GM18526 (cell line): Measurements from ENCODE around the gene SYNDIG1.

ENCODE experiments used
- POLR2A ChIP-seq: IDR thresholded peaks from 3 replicates; pipeline ENCODE4 v1.6.1; 2011; ENCODE audit not compliant: insufficient read length; ENCODE audit errors: extremely low read depth

Gene SYNDIG1

DNA sequence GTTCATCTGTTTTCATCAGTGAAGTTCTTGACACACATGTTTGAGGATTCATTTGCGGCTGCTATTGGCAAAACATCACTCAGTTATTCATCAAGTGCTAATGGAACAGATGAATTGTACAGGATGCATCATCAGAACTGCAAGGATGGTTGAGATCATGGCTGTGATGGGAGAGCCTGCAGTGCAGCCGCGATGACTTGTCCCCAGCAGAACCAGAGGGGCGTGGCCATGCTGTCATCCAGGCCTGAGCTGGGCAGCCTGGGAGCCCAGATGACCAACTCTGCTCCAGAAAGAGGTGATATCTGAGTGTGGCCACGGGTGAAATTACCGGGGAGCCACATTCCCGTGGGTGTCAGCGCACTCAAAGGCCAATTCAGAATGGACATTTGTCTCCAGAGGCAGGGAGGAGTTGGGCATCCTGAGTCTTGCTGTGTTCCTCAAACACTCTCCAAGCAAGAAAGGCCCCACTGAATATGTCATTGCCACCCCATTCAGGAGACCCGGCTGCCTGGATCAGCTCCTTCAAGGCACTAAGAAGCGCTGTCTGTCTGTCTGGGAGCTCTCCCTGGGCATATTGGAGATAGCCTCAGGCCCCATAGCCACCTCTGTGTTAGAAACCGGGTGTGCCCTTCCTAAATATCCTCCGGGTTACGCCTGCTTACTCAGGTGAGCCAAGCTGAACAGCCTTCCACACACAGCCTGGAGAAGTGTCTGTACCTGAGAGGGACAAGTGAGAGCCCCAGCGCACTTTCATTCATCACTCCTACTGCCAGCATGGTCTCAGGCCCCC, 66.7 kb downstream of the SYNDIG1 start:
- no peak for TF ChIP-seq POLR2A

DNA sequence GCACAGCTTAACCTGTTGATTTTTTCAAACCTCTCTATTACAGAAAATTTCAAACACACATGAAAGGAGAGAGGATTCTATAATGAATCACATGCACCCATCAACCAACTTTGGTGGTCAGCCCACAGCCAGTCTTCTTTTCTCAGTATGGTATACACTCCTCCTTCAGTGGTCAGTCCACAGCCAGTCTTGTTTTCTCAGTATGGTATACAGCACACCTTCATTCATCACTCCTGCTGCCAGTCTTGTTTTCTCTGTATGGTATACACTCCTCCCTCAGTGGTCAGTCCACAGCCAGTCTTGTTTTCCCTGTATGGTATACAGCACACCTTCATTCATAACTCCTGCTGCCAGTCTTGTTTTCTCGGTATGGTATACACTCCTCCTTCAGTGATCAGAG, 67.8 kb downstream of the SYNDIG1 start:
- no peak for TF ChIP-seq POLR2A

DNA sequence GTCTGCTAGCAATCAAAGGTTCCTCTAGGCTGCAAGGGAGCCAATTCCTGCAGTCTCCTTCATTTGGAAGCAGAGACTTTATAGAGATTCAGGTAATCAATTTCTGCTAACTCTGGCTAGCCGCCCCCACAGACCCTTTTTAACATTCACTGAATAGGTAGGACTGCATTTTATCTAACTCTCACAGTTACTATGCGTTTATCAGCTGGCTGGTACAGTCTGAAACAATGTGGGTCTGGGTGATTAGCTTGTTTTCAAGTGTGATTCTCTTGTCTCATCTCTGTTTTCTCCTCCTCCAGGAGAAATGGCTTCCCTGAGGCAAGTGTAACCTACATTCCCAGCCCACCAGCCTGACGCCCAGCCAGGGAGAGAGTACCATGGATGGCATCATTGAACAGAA, 73.3 kb downstream of the SYNDIG1 start:
- no peak for TF ChIP-seq POLR2A

- TF ChIP-seq POLR2A: no peak
These were observed 73.7 kb downstream of the SYNDIG1 start for GRCh38 chr20:24543168-24543567.

GRCh38 chr20:24543741-24544140, 74.3 kb downstream of the SYNDIG1 start:
- TF ChIP-seq POLR2A: no peak

GRCh38 chr20:24544371-24544770, 74.9 kb downstream of the SYNDIG1 start:
- no peak for TF ChIP-seq POLR2A

- TF ChIP-seq POLR2A: no peak
These were observed 75.7 kb downstream of the SYNDIG1 start for GRCh38 chr20:24545168-24545567.

DNA sequence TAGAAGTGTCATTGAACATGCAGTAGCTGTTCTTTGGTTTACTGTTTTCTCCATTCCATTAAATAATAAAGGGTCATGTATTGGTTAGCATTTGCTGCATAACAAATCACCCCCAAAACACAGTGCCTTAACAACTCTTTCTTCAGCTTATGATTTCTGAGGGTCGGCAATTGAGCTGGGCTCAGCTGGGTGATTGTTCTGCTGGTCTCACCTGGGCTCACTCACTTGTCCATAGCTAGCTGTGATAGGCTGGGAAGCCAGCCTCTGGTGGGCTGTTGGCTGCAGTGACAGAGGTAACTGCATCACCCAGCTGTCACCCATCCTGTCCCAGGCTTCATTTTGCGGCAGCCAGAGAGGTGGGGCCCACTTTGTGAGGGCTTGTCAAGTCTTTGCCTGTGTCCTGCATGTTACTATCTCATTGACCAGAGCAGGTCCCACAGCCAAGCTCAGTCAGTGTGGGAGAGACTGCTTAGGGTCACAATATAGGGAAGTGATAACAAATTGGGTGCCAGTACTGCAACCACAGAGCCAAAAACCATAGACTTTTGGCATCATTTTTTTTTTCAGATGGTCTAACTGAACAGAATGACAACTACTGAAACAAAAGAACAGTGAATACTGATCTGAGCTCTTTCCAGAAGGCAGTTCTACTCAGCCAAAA, 76.9 kb downstream of the SYNDIG1 start:
- no peak for TF ChIP-seq POLR2A

DNA sequence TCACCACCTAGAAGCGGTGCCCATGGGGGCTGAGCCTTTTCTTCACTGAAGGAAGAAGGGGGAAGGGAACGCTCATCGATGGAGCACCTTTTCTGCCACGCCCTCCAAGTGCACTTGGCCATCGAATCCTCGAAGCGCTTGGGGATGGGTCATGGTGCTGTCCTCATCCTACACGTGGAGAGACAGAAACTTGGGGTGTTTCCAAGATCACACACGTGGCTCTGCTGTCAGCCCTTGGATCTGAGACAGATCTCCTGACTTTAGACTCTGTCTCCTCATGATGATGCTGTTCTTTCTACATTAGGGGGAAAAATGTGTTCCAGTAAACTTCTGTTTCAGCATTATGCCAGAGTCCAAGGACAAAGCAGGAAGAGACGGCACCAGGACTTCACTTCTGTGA, 78.5 kb downstream of the SYNDIG1 start:
- no peak for TF ChIP-seq POLR2A

- TF ChIP-seq POLR2A: no peak
These were observed 89.8 kb downstream of the SYNDIG1 start for GRCh38 chr20:24559114-24559732.

- TF ChIP-seq POLR2A: no peak
These were observed 91.4 kb downstream of the SYNDIG1 start for GRCh38 chr20:24560571-24561491.

DNA sequence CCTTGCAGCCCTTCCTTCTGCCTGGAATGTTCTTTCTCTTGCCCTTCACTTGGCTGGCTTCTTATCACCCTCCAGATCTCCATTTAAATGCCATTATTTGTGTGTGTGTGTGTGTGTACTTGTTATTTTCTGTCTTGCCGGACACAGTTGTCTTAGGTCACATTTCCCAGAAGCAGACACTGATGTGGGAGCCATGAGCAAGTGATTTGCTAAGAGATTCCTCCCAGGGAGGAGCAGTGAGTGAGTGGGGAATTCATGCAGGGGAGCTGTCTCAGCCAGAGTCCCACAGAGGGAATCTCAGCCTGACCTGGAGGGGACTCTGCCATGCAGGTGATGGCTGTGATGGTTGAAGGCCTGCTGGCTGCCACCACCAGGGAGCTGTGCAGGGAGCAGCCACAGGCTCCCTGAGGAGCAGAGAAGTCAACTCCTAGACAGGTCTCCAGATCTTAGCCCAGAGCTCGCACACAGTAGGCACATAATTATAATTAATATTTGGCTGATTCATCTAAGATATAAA, 96.5 kb downstream of the SYNDIG1 start:
- no peak for TF ChIP-seq POLR2A

DNA sequence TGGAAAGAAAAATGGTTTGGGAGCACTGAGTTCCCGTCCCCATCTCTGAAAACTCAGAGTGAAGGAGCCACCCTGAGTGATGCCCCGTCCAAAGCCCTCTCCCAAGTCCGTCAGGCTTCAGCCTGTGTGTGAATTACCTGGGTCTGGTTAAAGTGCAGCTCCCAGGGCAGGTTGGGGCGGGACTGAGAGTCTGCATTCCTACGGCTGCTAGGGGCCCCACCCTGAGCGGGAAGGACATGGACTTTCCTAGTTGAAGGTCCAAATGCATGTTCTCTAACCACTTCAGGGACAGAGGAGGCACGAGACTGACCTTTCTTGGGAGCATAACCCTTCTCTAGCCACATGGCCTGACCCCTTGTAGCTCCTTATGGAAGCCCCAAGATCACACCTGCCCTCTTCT, 97.2 kb downstream of the SYNDIG1 start:
- no peak for TF ChIP-seq POLR2A

DNA sequence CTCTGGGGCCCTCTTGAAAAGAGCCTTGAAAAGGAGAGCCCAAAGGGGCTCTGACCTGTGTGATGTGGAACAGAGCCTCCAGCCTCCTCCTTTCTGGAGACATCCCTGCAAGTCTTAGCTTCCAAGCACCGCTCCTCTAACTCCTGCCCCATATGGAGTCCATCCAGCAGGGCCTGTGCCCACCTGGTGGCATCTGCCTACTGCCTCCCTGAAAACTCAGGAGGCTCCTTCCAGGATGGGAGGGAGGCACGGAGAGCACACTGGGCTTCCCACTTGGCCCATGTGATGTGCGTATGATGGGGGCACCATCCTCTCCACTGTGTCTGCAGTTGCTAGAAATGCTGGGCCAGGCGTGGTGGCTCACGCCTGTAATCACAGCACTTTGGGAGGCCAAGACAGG, 98.1 kb downstream of the SYNDIG1 start:
- TF ChIP-seq POLR2A: no peak

DNA sequence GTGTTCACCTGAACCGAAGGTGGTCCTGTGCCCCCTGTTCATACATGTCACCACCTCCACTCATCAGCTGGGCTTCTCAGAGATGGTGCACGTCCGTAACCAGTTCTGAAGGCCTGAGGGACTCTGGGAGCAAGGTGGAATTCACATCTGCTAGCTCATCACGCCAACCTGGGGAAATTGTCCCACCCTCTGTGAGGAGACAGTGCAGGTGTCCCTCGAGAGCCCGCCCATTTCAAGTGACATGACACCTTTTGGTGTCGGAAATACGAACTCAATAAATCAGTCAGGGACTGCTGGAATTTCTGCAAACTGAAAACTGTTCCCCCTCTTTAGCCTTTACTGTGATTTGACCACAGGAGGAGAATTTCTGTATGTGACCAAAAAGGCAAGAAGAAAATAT, 99.4 kb downstream of the SYNDIG1 start:
- TF ChIP-seq POLR2A: no peak
